Medulla oblongata (tissue), 1 donor: ENCODE measurements around the gene RORC.

ENCODE experiments used
- DNase-seq: peaks from one replicate; pipeline ENCODE4 v3.0.0-alpha.2; 2015; ENCODE audit errors: extremely low spot score

Gene RORC

GRCh38 chr1:151849126-151849525, 17.5 kb upstream of the RORC start:
- no peak for DNase-seq

GRCh38 chr1:151847867-151848596, 16.4 kb upstream of the RORC start:
- DNase-seq: no peak

DNA sequence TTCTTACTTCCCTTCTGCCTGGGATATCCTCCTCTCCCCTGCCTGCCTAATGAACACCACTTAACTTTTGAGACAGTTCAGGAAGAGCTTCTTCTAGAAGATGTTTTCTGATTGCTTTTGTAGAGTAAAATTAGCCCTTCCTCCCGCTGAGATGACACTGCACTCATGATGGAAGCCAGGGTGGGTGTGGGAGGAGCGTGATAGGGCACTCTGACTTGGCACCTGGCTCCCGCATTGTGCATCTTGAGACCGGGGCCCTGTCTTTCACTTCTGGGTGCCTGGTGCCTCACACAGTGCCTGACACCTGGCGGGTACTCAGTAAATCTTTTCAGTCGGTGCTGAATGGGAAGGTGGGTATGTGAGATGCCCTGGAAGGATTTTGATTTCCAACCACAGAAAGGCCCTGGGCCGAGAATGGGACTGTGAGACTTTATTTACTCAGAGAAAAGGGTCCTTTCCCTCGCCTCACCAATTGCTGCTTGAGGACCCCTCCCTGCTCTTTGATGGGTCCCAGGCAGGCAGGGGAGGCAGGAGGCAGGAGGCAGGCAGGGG, 15.2 kb upstream of the RORC start:
- no peak for DNase-seq

GRCh38 chr1:151846062-151846568, 14.5 kb upstream of the RORC start:
- no peak for DNase-seq

DNA sequence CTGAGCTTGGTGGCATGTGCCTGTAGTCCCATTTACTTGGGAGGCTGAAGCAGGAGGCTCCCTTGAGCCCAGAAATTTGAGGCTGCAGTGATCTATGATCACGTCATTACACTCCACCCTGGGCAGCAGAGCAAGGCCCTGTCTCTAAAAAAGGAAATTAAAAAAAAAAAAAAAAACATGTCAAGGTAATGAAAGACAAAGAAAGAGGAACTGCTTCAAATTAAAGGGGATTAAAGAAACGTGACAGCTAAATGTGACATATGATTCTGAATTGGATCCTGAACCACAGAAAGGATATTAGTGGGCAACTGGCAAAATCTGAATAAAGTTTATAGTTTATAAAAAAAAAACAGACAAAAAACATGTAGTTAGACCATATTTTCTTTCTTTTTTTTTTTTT, 11.8 kb upstream of the RORC start:
- no peak for DNase-seq

DNA sequence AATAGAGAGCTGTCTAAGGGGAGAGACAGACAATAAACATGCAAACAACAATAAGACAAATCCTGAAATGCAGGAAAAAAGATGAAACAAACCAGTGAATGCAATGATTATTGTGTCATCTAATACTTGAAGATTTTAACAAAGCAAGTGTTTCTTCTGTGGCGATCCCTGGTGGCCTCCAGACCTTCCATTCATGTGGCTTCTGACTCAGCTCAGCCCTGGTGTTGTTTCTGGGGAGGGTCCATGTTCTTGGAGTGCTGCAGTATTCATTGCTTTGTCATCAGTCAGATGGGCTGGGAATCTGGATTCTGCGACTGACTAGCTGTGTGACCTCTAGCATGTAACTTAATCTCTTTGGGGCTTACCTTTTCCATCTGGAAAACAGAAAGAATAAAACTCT, 9.5 kb upstream of the RORC start:
- DNase-seq: peak; percentile 54

GRCh38 chr1:151840421-151840820, 8.8 kb upstream of the RORC start:
- DNase-seq: peak; percentile 34

DNA sequence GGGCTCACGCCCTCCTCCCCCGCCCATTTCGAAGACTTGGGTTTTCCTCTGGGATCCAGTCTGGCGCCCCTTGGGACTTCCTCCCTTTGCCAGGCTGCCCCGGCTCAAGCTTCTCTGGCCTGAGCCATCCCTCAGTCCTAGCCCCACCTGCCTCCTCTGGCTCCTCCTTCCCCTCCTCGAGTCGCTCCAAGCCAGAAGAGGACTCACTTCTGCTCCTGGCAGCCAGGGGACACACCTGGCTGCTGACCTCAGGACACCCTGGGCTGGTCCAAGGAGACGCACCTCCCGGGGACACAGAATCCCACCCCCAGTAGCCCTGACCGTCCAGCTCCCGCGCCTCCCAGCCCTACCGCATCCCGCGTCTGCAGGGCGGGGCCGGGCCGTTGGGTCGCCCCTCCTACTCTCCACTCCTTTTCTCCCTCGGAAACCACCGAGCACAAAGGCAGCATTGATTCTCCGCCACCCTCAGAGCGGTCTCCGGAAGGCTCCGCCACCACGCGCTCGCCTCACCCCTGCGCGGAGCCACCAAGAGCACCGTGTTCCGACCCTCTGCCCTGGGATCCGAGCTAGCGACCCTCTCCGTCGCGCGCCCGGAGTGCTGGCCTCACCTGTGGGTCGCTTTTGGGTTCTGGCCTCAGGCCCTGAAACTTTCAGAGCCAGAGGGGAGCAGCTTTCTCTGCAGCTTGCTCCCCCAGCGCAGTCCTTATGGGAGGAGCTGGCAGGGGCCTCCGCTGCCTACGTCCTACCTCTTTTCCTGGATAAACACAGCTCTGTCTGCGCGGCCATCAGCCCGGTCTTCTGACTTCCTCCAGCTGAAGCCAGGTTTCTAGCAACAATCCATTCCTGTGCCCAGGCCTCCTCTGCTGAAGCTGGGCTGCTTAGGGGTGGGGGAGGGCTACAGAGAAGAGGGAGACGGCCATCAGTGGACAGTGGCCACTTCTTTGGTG, 8.1 kb upstream of the RORC start, which contains the start of gene C2CD4D:
Gene C2CD4D, minus strand, starts transcription at position 364 of the 947 bp plus-strand sequence. CDS start 831 bp downstream, outside the sequence.
- DNase-seq: peak; percentile 93

DNA sequence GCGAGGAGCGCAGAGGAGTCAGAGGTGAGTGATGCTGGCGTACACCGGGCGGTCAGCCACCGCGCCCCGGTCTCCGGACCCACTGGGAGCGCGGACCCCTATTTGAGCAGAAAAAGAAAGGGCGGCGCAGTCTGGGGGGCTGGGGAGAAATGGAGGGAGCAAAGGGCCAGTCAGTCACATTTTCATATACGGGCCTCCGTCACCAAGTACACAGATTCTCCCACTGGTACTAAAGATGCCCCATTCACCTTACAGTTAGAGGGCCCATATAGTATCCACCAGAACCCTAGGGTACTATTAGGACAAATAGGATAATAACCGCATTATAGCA, 7.4 kb upstream of the RORC start:
- DNase-seq: no peak

DNA sequence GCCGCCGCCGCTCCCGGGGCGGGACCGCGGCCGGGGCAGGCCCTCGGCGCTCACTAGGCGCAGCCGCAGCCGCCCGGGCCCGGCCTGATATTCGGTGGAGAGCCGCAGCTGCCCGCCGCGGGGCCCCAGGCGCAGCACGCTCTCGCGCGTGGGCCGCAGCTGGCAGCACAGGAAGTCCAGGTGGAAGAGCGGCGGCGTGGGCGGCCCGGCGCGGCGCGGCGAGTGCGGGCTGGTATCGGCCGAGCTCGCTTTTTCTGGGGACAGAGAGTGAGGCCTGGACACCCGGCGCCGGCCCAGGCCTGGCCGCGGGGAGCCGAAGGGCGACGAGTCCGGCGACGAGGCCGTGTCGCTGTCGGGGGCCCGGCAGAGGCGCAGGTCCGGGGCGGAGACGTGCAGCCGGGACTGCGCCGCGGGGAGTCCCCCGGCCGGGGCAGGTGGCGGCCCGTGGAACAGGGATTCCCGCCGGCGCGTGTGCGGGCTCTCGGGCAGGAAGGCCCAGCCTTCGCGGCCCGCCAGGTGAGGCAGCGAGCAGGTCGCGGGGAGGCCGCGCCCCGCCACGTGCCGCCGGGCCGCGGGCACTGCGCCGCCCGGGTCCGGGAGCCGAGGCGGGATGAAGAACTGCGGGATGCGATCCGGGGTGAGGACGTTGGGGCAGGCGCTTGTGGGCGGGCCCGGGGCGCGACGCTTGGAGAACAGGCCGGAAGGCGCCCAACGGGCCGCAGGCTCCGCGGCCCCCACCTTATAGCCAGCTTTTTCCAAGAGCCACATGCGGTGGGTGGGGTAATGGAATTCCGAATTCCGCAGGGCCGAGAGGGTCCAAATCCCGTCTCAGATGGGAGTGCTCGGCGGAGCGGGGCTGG, 6.8 kb upstream of the RORC start:
- no peak for DNase-seq

- DNase-seq: no peak
Observed at GRCh38 chr1:151837884-151838221, 6.3 kb upstream of the RORC start.

GRCh38 chr1:151837197-151837596, 5.6 kb upstream of the RORC start:
- DNase-seq: no peak

- no peak for DNase-seq
Observed at GRCh38 chr1:151835596-151835995, 4.0 kb upstream of the RORC start.

- no peak for DNase-seq
Observed at GRCh38 chr1:151834239-151834638, 2.6 kb upstream of the RORC start.

GRCh38 chr1:151833172-151833900, 1.7 kb upstream of the RORC start:
- no peak for DNase-seq

GRCh38 chr1:151832318-151832980, 847 bp upstream of the RORC start:
- peak; percentile 54 for DNase-seq

DNA sequence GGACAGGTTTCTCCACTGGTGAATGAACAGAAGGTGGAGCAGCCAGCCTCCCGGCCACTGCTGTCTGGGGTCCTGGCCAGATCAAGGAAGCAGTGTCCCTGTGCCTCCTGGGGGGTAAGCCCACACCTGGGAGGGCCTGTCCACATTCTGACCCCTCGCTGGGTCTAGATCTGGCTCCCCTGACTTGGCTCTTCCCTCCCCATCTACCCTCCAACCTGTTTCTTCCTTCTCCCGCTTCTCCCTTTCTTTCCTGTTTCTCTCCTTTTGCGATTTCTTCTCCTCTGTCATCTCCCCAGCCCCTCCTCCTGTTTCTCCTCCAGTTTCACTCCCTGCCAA, 378 bp downstream of the RORC start:
- no peak for DNase-seq

DNA sequence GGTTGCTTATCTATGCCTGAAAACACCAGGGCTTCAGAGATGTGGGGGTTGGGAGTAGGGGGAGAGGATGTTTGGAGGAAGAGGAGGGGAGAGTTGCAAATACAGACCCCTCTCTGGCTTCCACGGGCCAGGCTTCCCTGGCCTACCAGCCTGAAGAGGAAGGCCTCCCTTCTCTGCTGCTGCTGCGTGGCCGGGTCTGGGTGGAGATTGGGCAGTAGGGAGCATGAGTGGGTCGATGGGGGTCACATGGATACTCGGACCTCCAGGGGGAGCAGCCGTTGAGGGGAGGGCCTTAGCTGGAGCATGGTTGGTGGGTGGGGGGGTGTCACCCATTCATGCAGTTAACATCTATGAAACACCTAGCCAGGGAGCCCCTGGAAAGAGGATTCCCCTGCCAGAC, 1.5 kb downstream of the RORC start:
- DNase-seq: no peak

GRCh38 chr1:151829352-151830046, 2.1 kb downstream of the RORC start:
- DNase-seq: no peak

- DNase-seq: no peak
Observed at GRCh38 chr1:151828921-151829320, 2.7 kb downstream of the RORC start.
